NCI-H345 treated with DMSO at 0.1 percent for 48 hours (cell line): Measurements from ENCODE around the gene CMYA5.

ENCODE experiments used
- DNase-seq: peaks from one replicate; lab custom pipeline; 2025; ENCODE audit not compliant: unreplicated experiment; lab: John Stamatoyannopoulos, UW

Gene CMYA5

GRCh38 chr5:79793304-79793703 lies 103.7 kb downstream of the CMYA5 start:
- DNase-seq = no peak

- no peak for DNase-seq
These were observed 104.1 kb downstream of the CMYA5 start for GRCh38 chr5:79793722-79794121.

GRCh38 chr5:79794347-79794746 lies 104.7 kb downstream of the CMYA5 start:
- no peak for DNase-seq

GRCh38 chr5:79795764-79796398 lies 106.2 kb downstream of the CMYA5 start:
- DNase-seq = no peak

GRCh38 chr5:79798893-79799590 lies 109.4 kb downstream of the CMYA5 start:
- no peak for DNase-seq

- no peak for DNase-seq
These were observed 111.6 kb downstream of the CMYA5 start for GRCh38 chr5:79800979-79801827.

GRCh38 chr5:79802406-79802805 lies 112.8 kb downstream of the CMYA5 start:
- DNase-seq = no peak

- DNase-seq = no peak
These were observed 113.4 kb downstream of the CMYA5 start for GRCh38 chr5:79803007-79803406.

- no peak for DNase-seq
These were observed 117.1 kb downstream of the CMYA5 start for GRCh38 chr5:79806741-79807140.

GRCh38 chr5:79809743-79810142 lies 120.1 kb downstream of the CMYA5 start:
- DNase-seq = no peak

- no peak for DNase-seq
These were observed 121.4 kb downstream of the CMYA5 start for GRCh38 chr5:79811081-79811480.

- DNase-seq = no peak
These were observed 122.3 kb downstream of the CMYA5 start for GRCh38 chr5:79811904-79812303.

GRCh38 chr5:79814699-79815098 lies 125.1 kb downstream of the CMYA5 start:
- DNase-seq = no peak

- DNase-seq = no peak
These were observed 126.4 kb downstream of the CMYA5 start for GRCh38 chr5:79816014-79816413.

- DNase-seq = no peak
These were observed 131.0 kb downstream of the CMYA5 start for GRCh38 chr5:79820648-79821047.

- no peak for DNase-seq
These were observed 134.8 kb downstream of the CMYA5 start for GRCh38 chr5:79824444-79824843.

GRCh38 chr5:79825802-79826201 lies 136.2 kb downstream of the CMYA5 start:
- DNase-seq = no peak

- no peak for DNase-seq
These were observed 137.6 kb downstream of the CMYA5 start for GRCh38 chr5:79827159-79827629.

- no peak for DNase-seq
These were observed 139.6 kb downstream of the CMYA5 start for GRCh38 chr5:79829260-79829659.

- no peak for DNase-seq
These were observed 142.0 kb downstream of the CMYA5 start for GRCh38 chr5:79831381-79832309.

GRCh38 chr5:79832911-79833310 lies 143.3 kb downstream of the CMYA5 start:
- no peak for DNase-seq
